GM12873 (cell line): ENCODE data around the gene CASP2.

Experiments used
- CTCF ChIP-seq: IDR thresholded peaks from 2 replicates; pipeline ENCODE4 v1.5.1; 2012; ENCODE audit warnings: low read depth, mild to moderate bottlenecking, moderate library complexity, low read length, control low read depth; ENCODE audit not compliant: insufficient read depth; ENCODE audit errors: missing control alignments

The CASP2 gene

GRCh38 chr7:143256932-143257331 lies 31.2 kb upstream of the CASP2 start:
- no peak for TF ChIP-seq CTCF

DNA sequence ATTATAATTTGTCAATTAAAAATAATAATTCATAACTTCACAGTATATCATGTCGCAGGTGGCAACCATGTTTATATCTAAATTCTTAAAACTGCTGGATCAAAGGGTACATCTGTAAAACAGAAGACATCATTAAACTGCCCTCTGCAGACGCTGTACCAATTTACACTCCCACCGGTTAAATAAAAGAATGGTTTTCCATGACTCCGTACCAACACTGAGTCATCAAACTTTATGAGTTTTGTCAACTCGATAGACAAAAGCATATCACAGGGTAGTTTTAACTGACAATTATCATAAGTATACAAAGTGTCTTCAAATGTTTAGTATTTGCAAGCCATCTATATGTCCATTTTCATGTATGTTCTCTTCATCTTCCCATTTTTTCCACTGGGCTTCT lies 30.6 kb upstream of the CASP2 start:
- TF ChIP-seq CTCF: no peak

GRCh38 chr7:143258831-143259230 lies 29.3 kb upstream of the CASP2 start:
- no peak for TF ChIP-seq CTCF

DNA sequence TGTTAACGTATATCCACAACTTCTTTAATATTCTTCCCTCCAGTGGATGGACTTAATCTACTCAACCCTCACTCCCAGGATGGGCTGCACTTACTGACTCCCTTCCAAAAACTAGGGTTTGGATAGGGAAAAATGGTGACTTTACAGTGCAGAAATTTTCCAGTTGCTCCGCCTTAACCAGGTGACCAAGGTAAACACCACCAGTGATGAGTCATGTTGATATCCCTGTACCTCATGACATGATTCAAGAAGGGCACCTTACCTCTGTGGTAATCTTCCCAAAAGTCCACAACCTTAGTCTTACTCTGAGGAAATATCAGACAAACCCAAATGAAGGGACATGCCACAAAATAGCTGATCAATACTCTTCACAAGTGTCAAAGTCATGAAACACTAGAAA lies 28.4 kb upstream of the CASP2 start:
- no peak for TF ChIP-seq CTCF

DNA sequence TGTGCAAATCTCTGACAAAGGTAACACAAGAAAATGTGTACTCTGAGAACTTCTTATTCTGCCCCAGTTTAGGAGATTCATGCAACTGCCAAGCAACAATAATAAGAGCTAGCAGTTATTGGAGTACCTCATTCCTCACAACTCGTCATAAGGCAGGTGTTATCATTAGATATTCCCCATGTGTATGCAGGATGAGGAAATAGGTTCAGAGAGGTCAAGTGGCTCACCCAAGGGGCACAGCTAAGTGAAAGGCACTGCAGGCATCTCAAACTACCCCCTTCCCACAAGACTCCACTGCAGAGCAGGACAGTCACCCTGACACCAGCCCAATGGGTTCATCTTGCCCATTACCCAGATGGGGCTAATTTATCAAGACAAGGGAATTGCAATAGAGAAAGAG lies 26.2 kb upstream of the CASP2 start:
- no peak for TF ChIP-seq CTCF

DNA sequence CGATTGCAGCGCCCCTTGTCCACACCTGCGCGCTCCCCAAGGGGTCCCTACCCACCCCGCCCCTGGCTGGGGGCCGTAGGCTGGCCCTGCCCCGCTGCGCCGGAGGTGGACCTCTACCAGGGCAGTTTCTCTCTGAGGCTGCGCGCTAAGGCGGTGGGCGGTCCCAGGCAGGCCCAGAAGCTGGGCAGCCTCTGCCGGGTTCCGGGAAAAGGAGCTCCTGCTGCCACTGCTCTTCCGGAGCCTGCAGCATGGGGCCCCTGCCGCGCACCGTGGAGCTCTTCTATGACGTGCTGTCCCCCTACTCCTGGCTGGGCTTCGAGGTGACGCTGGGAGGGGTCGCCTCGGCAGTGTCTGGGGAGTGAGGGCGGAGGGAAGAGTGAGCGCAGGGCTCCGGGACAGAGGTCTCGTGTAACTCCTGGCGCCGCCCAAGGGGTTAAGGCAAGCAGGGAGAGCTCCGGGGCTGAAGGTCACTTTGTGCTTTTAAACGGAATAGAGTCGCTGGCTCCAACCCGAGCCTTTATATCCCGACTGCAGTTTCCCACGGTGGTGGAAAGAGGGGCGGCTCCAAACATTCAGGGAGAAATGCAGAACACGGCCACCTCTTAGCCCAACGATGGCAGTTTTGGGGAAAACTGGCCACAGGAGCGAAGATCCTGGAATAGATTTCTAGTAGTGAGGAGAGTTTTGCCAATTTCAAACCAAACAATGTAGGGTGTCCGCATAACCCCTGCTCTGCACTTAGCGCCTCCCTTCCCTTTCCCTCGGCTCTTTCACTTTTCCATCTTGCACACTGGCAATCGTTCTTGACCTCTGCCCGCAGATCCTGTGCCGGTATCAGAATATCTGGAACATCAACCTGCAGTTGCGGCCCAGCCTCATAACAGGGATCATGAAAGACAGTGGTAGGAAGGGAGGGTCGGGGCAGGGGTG lies 24.6 kb upstream of the CASP2 start, which contains the start of gene GSTK1:
Gene GSTK1, plus strand, starts transcription at position 176 of the 930 bp plus-strand sequence. Its CDS starts 73 bp downstream, at position 249.
- no peak for TF ChIP-seq CTCF

DNA sequence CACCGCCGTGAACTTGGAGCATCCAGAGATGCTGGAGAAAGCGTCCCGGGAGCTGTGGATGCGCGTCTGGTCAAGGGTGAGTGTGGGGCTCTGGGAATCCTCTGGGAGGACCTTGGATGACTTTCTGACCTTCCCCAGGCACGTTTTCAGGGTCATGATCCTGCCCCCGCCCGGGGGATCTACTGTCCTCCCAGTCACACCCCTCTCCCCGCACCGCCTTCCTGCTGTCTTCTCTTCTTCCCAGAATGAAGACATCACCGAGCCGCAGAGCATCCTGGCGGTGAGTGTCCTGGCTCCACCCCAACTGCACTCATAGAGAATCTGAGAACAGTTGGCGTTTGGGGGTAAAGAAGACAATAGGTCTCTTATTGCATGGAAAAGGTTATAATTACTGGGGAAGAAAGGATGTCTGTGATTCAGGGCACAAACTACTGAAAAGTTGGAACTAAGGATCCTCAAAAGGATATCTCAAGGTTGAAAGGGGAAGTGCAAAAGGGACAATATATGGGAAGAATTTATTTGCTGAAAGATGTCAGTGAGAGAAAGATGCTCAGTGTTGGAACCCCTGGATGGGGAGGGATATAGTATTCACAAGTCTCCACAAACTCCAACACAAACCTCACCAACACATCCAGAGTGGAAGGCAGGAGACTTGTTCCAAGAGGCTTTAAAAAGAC lies 23.0 kb upstream of the CASP2 start:
- TF ChIP-seq CTCF: no peak
